GM13976 (cell line): ENCODE results near the gene LRRC8E.

Experiments used
- DNase-seq: peaks from one replicate; pipeline ENCODE4 v3.0.0; 2012; ENCODE audit warnings: low spot score
- CTCF ChIP-seq: IDR thresholded peaks from 2 replicates; pipeline ENCODE4 v1.5.1; 2012; ENCODE audit warnings: borderline replicate concordance, mild to moderate bottlenecking; ENCODE audit not compliant: insufficient read depth; ENCODE audit errors: extremely low read depth, missing control alignments, control extremely low read depth
- in situ Hi-C: fragments of 300-500 bp; cut with MboI; formaldehyde crosslinking; loops from one replicate; pipeline ENCODE4 v1.12.0; 2022; ENCODE audit warnings: low sequenced_read_pairs, mixed read lengths, inconsistent platforms; ENCODE audit not compliant: unreplicated experiment

Gene LRRC8E

GRCh38 chr19:7932276-7932929 is 44.1 kb downstream of the LRRC8E start:
- in situ Hi-C loops = no loop called here

GRCh38 chr19:7932930-7933300 is 44.6 kb downstream of the LRRC8E start:
- DNase-seq = no peak
- TF ChIP-seq CTCF = no peak
- in situ Hi-C loops = no loop called here

More at GRCh38 chr19:7932276-7932929, 44.1 kb downstream of the LRRC8E start:
- TF ChIP-seq CTCF = no peak
- no peak for DNase-seq

GRCh38 chr19:7933411-7933810 is 45.1 kb downstream of the LRRC8E start:
- DNase-seq = no peak
- TF ChIP-seq CTCF = no peak
- in situ Hi-C loops = no loop called here

- in situ Hi-C loops = no loop called here
- TF ChIP-seq CTCF = no peak
- no peak for DNase-seq
Measured at GRCh38 chr19:7933828-7934725, 45.8 kb downstream of the LRRC8E start.

GRCh38 chr19:7934766-7935165 is 46.5 kb downstream of the LRRC8E start:
- in situ Hi-C loops = no loop called here
- DNase-seq = no peak
- no peak for TF ChIP-seq CTCF

GRCh38 chr19:7940841-7941240 is 52.5 kb downstream of the LRRC8E start:
- no peak for DNase-seq
- in situ Hi-C loops = no loop called here
- TF ChIP-seq CTCF = no peak
